Kidney (tissue), 14 donors: ENCODE data around the gene NAA25. TPM values are rescaled to one million over a fixed set of nuclear protein-coding genes. Genes with fewer than 3 reads are reported as not detected.

ENCODE experiments used
- DNase-seq, 5 donors: peaks; one replicate each; pipeline ENCODE4 v3.0.0-alpha.2; 2013 to 2020
- FAIRE-seq: peaks from 2 replicates; lab custom pipeline; 2012; peaks lifted over from hg19 to GRCh38; lab: Jason Lieb, UNC
- H3K27ac ChIP-seq, 2 donors: one replicate each; pipeline ENCODE4 v1.7.0; 2013; ENCODE audit warnings: low read depth in 2 of 2, low read length in 2 of 2, inconsistent platforms in 1 of 2
- H3K27me3 ChIP-seq: one replicate; pipeline ENCODE4 v1.7.1; 2013; ENCODE audit warnings: low read length, inconsistent platforms; ENCODE audit not compliant: control insufficient read depth, insufficient read depth
- H3K36me3 ChIP-seq, 3 donors: one replicate each; pipeline versions ENCODE4 v1.7.0 to v1.7.1; 2013; ENCODE audit warnings: low read length in 3 of 3, control low read depth in 1 of 3, inconsistent platforms in 1 of 3; ENCODE audit not compliant: insufficient read depth in 3 of 3, control insufficient read depth in 2 of 3
- H3K4me1 ChIP-seq, 3 donors: one replicate each; pipeline versions ENCODE4 v1.7.0 to v1.7.1; 2013; ENCODE audit warnings: low read length in 3 of 3, inconsistent platforms in 1 of 3, low read depth in 1 of 3; ENCODE audit not compliant: control insufficient read depth in 2 of 3, insufficient read depth in 2 of 3
- H3K4me3 ChIP-seq, 3 donors: one replicate each; pipeline versions ENCODE4 v1.7.0 to v1.8.1; 2013; ENCODE audit warnings: low read length in 3 of 3, control low read depth in 1 of 3, inconsistent platforms in 1 of 3
- H3K9ac ChIP-seq, 3 donors: one replicate each; pipeline versions ENCODE4 v1.7.0 to v1.7.1; 2013; ENCODE audit warnings: low read length in 3 of 3, control low read depth in 1 of 3, inconsistent platforms in 1 of 3
- H3K9me3 ChIP-seq, 3 donors: one replicate each; pipeline versions ENCODE4 v1.7.0 to v1.7.1; 2013; ENCODE audit warnings: low read length in 3 of 3, control low read depth in 1 of 3, inconsistent platforms in 1 of 3; ENCODE audit not compliant: control insufficient read depth in 2 of 3, insufficient read depth in 1 of 3
- intact Hi-C: fragments of 100-400 bp; cut with DNase I; formaldehyde crosslinking; loops from one replicate; pipeline ENCODE4 v1.11.1; 2022
- microRNA-seq: library from miRNA; unstranded; fragments of <30 nt; microRNA quantifications from one replicate; pipeline ENCODE4 v1.2.0, GENCODE V29; 2020
- polyA plus RNA-seq: library from polyadenylated mRNA; stranded (reverse); fragments of 350-450 nt; fragmentation: Illumina TruSeq; extraction: RNeasy Lipid Tissue Mini Kit (QIAGEN cat#74804); gene quantifications from one replicate; pipeline ENCODE4 v1.2.3, GENCODE V29; 2014; ENCODE audit warnings: low read depth, low replicate concordance; ENCODE audit not compliant: insufficient read depth
- total RNA-seq: library from RNA; stranded (reverse); fragmentation: NEBNext Ultra II Directional; extraction: Animal tissue kit (Norgen Biotek cat#: 25700); gene quantifications from one replicate; pipeline ENCODE4 v1.2.1, GENCODE V29; 2021
- TF ChIP-seq, protein P1 (sequence below): IDR thresholded peaks from 3 replicates; pipeline ENCODE4 v1.5.1; 2012; ENCODE audit warnings: mild to moderate bottlenecking, moderate library complexity, borderline replicate concordance; ENCODE audit not compliant: insufficient read depth; ENCODE audit errors: extremely low read depth
- donor health status: control.
- donor health status: control.
- donor health status: control.
- donor health status: control.
- donor health status: control.
- donor health status: DM: yes; HTN: yes; CAD: no.
- donor health status: Normal renal cell carcinoma (clear cell type).

The NAA25 gene
- total and polyA plus RNA-seq, 2 donors from 2014 or later, result 3.2 to 22.8 TPM

DNA sequence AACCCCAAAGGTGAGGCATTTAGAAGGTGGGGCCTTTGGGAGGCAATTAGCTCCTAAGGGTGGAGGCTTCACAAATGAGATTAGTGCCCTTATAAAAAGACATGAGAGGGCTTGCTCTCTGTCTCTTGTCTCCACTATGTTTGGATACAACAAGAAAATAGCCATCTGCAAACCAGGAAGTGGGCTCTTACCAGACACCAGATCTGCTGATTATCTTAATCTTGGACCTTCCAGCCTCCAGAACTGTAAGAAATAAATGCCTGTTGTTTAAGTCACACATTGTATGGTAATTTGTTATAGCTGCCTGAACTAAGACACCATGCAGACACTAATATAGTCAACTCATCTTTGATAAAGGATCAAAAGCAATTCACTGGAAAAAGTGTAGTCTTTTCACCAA is 130.0 kb downstream of the NAA25 start:
- intact Hi-C loops, result no loop called here
- TF ChIP-seq, protein P1, sequence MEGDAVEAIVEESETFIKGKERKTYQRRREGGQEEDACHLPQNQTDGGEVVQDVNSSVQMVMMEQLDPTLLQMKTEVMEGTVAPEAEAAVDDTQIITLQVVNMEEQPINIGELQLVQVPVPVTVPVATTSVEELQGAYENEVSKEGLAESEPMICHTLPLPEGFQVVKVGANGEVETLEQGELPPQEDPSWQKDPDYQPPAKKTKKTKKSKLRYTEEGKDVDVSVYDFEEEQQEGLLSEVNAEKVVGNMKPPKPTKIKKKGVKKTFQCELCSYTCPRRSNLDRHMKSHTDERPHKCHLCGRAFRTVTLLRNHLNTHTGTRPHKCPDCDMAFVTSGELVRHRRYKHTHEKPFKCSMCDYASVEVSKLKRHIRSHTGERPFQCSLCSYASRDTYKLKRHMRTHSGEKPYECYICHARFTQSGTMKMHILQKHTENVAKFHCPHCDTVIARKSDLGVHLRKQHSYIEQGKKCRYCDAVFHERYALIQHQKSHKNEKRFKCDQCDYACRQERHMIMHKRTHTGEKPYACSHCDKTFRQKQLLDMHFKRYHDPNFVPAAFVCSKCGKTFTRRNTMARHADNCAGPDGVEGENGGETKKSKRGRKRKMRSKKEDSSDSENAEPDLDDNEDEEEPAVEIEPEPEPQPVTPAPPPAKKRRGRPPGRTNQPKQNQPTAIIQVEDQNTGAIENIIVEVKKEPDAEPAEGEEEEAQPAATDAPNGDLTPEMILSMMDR, result no peak
- H3K4me1 ChIP-seq, result no peaks in the 10 kb centered on the region
- peaks cover 0 to 4% (median 0%) of the 10 kb centered on the region in 3 donors for H3K36me3 ChIP-seq
- FAIRE-seq (no peak), DNase-seq (no peak)
- no peaks in the 10 kb centered on the region for H3K9me3 ChIP-seq
- no peak overlapping the region for H3K27ac ChIP-seq
- no peak overlapping the region for H3K4me3 ChIP-seq
- no peaks in the 10 kb centered on the region for H3K27me3 ChIP-seq
- no peak overlapping the region for H3K9ac ChIP-seq

DNA sequence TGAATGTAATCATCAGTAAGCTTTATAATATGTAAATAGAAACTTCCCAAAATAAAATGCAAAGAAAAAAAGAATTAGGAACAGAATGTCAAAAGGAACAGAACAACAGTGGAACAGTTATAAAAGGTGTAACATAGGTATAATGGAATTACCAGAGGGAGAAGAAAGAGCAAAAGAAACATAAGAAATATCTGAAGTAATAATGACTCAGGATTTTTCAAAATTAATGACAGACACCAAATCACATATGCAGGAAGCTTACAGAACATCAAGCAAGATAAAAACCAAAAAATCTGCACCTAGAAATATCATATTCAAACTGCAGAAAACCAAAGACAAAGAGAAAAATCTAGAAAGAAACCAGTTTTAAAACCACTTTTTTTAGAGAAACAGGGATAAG is 131.7 kb downstream of the NAA25 start:
- no peaks in the 10 kb centered on the region for H3K36me3 ChIP-seq
- TF ChIP-seq, protein P1, result no peak
- no peaks in the 10 kb centered on the region for H3K9me3 ChIP-seq
- H3K4me1 ChIP-seq, result no peaks in the 10 kb centered on the region
- H3K4me3 ChIP-seq, result no peak overlapping the region
- no peak for FAIRE-seq
- intact Hi-C loops, result no loop called here
- no peaks in the 10 kb centered on the region for H3K27me3 ChIP-seq
- DNase-seq, result no peak
- no peak overlapping the region for H3K27ac ChIP-seq
- no peak overlapping the region for H3K9ac ChIP-seq

Small RNA genes within 50 kb of the gene (microRNA-seq; reads per million reads assigned to microRNA genes)
- gene MIR3657, result not detected

Other genes with a start within 250 kb of the NAA25 start
- 20.2 TPM for gene TMEM116, start 95.6 kb downstream of the NAA25 start, total RNA-seq
- gene TMEM116, start 95.6 kb downstream of the NAA25 start, polyA plus RNA-seq, result 59.7 TPM
- 104 TPM for gene ERP29, start 95.4 kb downstream of the NAA25 start, total RNA-seq
- 220 TPM for gene ERP29, start 95.4 kb downstream of the NAA25 start, polyA plus RNA-seq
- gene TRAFD1, start 16.8 kb upstream of the NAA25 start, total RNA-seq, result 27.1 TPM
- gene TRAFD1, start 16.8 kb upstream of the NAA25 start, polyA plus RNA-seq, result 16.4 TPM